Calu3 (cell line): ENCODE data around the gene WAS. TPM values are rescaled to one million over a fixed set of nuclear protein-coding genes. Genes with fewer than 3 reads are reported as not detected.
"Not testable (repeated sequence)": the region's sequence is repeated elsewhere in the genome, so short reads cannot be mapped to it uniquely, and the experiment has no call there.

Experiments
- BruUV-seq: library from RNA; stranded (reverse); fragments of 400-500 nt; replicated peaks from 2 replicates; lab custom pipeline; 2021; lab: Mats Ljungman, UMichigan
- CTCF ChIA-PET: fragments of 300-600 bp; sonication (Branson Sonifier 250); formaldehyde crosslinking; loops from one replicate; lab custom pipeline; 2022; ENCODE audit warnings: antibody characterized with exemption; lab: Charles Lee
- DNase-seq: peaks from one replicate; pipeline ENCODE4 v3.0.0; 2022
- H3K27ac Mint-ChIP-seq: one replicate; pipeline ENCODE4 v1.8.0; 2022; ENCODE audit warnings: mixed read lengths; ENCODE audit not compliant: unreplicated experiment
- H3K27me3 Mint-ChIP-seq: one replicate; pipeline ENCODE4 v1.8.0; 2022; ENCODE audit warnings: mixed read lengths; ENCODE audit not compliant: unreplicated experiment
- H3K36me3 Mint-ChIP-seq: one replicate; pipeline ENCODE4 v1.8.0; 2022; ENCODE audit warnings: mild to moderate bottlenecking, moderate library complexity, mixed read lengths; ENCODE audit not compliant: insufficient read depth, unreplicated experiment
- H3K4me1 Mint-ChIP-seq: one replicate; pipeline ENCODE4 v1.8.0; 2022; ENCODE audit warnings: mild to moderate bottlenecking, low read depth, mixed read lengths; ENCODE audit not compliant: unreplicated experiment
- H3K4me3 Mint-ChIP-seq: one replicate; pipeline ENCODE4 v1.8.0; 2022; ENCODE audit warnings: mild to moderate bottlenecking, low read depth, moderate library complexity, mixed read lengths; ENCODE audit not compliant: unreplicated experiment
- H3K9me3 Mint-ChIP-seq: one replicate; pipeline ENCODE4 v1.8.0; 2022; ENCODE audit warnings: low read depth, mixed read lengths; ENCODE audit not compliant: unreplicated experiment
- intact Hi-C: fragments of 100-400 bp; cut with micrococcal nuclease; formaldehyde crosslinking; loops from one replicate; pipeline ENCODE4 v1.10.0; 2022; ENCODE audit not compliant: unreplicated experiment
- total RNA-seq: library from RNA; stranded (reverse); gene quantifications from 2 replicates; pipeline ENCODE4 v1.2.3, GENCODE V29; 2022
- TF ChIP-seq, protein P1 (sequence below): fragments of 200-600 bp; IDR thresholded peaks from one replicate; pipeline ENCODE4 v1.8.0; 2022; ENCODE audit warnings: antibody characterized with exemption; ENCODE audit not compliant: unreplicated experiment

The WAS gene
- total RNA-seq, 1 experiment from 2014 or later, result not detected

DNA sequence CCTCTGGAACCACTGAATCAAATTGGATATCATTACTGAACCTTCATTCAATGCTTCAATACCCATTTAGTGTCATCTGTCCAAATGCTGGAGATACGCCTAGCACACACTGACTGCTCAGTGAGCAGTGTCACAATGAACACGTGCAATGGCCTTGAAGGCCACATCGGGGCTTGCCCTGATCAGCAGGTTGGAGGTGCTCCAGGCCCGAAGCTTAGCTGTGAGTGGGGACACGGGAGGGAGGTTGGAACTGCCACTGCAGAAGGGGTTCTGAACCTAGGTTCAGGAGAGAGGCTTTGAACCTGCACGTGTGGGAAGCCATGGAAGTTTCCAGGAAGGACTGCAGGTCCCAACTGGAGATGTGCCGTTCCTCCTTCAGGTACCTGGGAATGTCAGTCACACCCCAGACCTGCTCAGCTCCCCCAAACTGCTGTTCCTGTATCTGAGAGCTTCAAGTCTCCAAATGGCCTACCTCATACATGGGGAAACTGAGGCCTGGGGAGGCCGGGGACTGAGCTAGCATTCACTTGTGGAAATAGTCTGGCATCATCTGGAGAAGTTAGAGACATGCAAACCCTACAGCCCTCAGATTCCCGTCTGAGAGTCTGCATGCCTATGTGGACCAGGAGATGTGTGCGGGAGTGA, 1.9 kb upstream of the WAS start:
- no peak for DNase-seq
- H3K27ac Mint-ChIP-seq, result no peak overlapping the region
- TF ChIP-seq, protein P1, sequence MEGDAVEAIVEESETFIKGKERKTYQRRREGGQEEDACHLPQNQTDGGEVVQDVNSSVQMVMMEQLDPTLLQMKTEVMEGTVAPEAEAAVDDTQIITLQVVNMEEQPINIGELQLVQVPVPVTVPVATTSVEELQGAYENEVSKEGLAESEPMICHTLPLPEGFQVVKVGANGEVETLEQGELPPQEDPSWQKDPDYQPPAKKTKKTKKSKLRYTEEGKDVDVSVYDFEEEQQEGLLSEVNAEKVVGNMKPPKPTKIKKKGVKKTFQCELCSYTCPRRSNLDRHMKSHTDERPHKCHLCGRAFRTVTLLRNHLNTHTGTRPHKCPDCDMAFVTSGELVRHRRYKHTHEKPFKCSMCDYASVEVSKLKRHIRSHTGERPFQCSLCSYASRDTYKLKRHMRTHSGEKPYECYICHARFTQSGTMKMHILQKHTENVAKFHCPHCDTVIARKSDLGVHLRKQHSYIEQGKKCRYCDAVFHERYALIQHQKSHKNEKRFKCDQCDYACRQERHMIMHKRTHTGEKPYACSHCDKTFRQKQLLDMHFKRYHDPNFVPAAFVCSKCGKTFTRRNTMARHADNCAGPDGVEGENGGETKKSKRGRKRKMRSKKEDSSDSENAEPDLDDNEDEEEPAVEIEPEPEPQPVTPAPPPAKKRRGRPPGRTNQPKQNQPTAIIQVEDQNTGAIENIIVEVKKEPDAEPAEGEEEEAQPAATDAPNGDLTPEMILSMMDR, result no peak
- H3K9me3 Mint-ChIP-seq, result no peaks in the 10 kb centered on the region
- H3K36me3 Mint-ChIP-seq, result peaks cover 5% of the 10 kb centered on the region
- H3K27me3 Mint-ChIP-seq, result peaks cover 34% of the 10 kb centered on the region
- H3K4me3 Mint-ChIP-seq, result no peak overlapping the region
- CTCF ChIA-PET, result no interaction called here
- peaks cover 9% of the 10 kb centered on the region for H3K4me1 Mint-ChIP-seq
- BruUV-seq, result no TSS peak
- intact Hi-C loops, result no loop called here

DNA sequence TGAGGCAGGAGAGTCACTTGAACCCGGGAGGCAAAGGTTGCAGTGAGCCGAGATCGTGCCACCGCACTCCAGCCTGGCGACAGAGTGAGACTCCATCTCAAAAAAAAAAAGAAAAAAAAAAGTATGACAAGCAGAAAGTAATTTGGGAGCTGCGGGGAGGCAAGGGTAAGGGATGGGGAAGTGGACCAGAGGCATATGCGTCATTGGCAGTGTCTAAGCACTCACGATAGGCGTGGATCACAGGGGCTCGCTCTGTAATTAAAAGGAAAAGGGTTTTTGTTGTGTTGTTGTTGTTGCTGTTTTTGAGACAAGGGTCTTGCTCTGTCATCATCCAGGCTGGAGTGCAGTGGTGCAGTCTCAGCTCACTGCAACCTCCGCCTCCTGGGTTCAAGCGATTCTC, 804 bp upstream of the WAS start:
- H3K4me1 Mint-ChIP-seq, H3K27ac Mint-ChIP-seq, DNase-seq, H3K36me3 Mint-ChIP-seq, BruUV-seq, H3K4me3 Mint-ChIP-seq, CTCF ChIA-PET, H3K9me3 Mint-ChIP-seq, intact Hi-C loops: not testable (repeated sequence)
- H3K27me3 Mint-ChIP-seq, result peaks cover 45% of the 10 kb centered on the region

DNA sequence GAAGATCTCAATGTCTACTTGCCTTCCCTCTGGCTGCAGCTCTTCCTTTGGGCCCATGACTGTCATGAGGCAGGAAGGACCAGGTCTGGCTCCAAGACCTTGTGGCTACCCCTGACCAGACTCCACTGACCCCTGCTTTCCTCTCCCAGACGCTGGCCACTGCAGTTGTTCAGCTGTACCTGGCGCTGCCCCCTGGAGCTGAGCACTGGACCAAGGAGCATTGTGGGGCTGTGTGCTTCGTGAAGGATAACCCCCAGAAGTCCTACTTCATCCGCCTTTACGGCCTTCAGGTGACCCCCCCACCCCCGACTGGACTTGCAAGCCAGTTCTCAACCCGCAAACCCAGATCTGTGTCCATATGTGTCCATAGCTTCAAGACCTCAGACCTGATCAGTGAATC, 535 bp downstream of the WAS start:
- no peaks in the 10 kb centered on the region for H3K9me3 Mint-ChIP-seq
- H3K27ac Mint-ChIP-seq, result no peak overlapping the region
- no TSS peak for BruUV-seq
- CTCF ChIA-PET, result no interaction called here
- TF ChIP-seq, protein P1, result no peak
- no peak for DNase-seq
- H3K27me3 Mint-ChIP-seq, result peaks cover 48% of the 10 kb centered on the region
- H3K36me3 Mint-ChIP-seq, result no peaks in the 10 kb centered on the region
- no peaks in the 10 kb centered on the region for H3K4me1 Mint-ChIP-seq
- no peak overlapping the region for H3K4me3 Mint-ChIP-seq
- intact Hi-C loops, result no loop called here

DNA sequence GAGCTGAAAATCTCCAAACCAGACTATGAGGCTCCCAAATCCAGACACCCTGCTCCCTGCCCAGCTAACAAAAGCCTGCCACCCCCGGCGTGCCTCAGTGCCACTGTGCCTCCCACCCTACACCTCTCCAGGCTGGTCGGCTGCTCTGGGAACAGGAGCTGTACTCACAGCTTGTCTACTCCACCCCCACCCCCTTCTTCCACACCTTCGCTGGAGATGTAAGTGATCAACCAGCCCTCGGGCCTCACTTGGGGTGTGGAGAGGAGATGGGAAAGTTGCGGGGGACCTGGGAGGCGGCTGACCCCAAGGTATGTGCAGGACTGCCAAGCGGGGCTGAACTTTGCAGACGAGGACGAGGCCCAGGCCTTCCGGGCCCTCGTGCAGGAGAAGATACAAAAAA, 1.8 kb downstream of the WAS start:
- CTCF ChIA-PET, result no interaction called here
- no peaks in the 10 kb centered on the region for H3K9me3 Mint-ChIP-seq

More for the DNA sequence above, 1.8 kb downstream of the WAS start:
- Mint-ChIP-seq H3K4me3 (no peak overlapping the region), H3K36me3 (no peaks in the 10 kb centered on the region), H3K27ac (no peak overlapping the region), H3K4me1 (no peaks in the 10 kb centered on the region), H3K27me3 (peaks cover 48% of the 10 kb centered on the region)
- intact Hi-C loops, result no loop called here
- TF ChIP-seq, protein P1, result no peak
- BruUV-seq, result no TSS peak
- DNase-seq, result no peak
